HG02642 (cell line): Measurements from ENCODE around the gene CNOT6L.
"Not testable (repeated sequence)": the region's sequence is repeated elsewhere in the genome, so short reads cannot be mapped to it uniquely, and the experiment has no call there.

Source experiments
- ATAC-seq: cut with Tn5 transposase; IDR thresholded peaks from one replicate; pipeline ENCODE4 v1.9.1; 2021; ENCODE audit warnings: mild to moderate bottlenecking; ENCODE audit not compliant: unreplicated experiment, poor library complexity

The CNOT6L gene

GRCh38 chr4:77818602-77819403, at the start of gene CNOT6L:
Gene CNOT6L, minus strand, starts transcription at chr4:77819368. Its CDS starts 60 bp downstream, at chr4:77819308.
- peak; percentile 31 for ATAC-seq

DNA sequence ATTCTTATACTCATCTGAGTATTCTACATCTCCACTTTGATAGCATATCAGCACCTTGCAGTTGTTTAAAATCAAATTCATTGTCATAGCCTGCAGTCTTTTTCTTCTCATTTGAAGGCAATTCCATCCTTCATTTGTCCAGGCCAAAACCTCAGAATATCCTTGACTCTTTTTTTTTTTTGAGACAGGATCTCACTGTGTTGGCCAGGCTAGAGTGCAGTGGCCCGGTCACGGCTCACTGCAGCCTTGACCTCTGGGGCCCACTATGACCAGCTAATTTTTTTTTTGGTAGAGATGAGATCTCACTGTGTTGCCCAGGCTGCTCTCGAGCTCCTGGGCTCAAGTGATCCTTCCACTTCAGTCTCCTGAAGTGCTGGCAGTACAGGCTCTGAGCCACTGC, 46.1 kb upstream of the CNOT6L start:
- no peak for ATAC-seq

- ATAC-seq: not testable (repeated sequence)
Measured at GRCh38 chr4:77863341-77863740, 44.2 kb upstream of the CNOT6L start.

GRCh38 chr4:77862478-77863216, 43.5 kb upstream of the CNOT6L start, which contains the start of gene MRPL1:
Gene MRPL1, plus strand, starts transcription at chr4:77862830. Its CDS starts 19 bp downstream, at chr4:77862849.
- ATAC-seq: peak; percentile 89

DNA sequence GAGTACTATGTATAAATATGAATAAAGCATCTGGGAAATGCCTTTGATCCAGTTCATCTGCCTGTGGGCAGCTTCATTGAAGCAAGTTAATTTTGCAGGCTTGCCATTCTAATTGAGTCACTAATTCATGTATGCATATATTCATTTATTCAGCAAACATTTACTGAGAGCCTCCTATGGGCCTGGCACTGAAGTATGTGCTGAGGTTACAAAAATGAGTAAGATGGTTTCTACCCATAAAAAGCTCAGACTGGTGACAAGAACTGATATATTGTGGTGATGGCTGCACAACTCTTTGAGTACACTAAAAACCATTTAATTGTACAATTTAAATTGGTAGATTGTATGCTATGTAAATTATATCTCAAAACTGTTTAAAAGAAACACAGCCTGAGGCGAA, 42.3 kb upstream of the CNOT6L start:
- ATAC-seq: no peak

- ATAC-seq: no peak
Measured at GRCh38 chr4:77859256-77859655, 40.1 kb upstream of the CNOT6L start.

- no peak for ATAC-seq
Measured at GRCh38 chr4:77856152-77856551, 37.0 kb upstream of the CNOT6L start.

GRCh38 chr4:77854431-77855111, 35.4 kb upstream of the CNOT6L start:
- no peak for ATAC-seq

DNA sequence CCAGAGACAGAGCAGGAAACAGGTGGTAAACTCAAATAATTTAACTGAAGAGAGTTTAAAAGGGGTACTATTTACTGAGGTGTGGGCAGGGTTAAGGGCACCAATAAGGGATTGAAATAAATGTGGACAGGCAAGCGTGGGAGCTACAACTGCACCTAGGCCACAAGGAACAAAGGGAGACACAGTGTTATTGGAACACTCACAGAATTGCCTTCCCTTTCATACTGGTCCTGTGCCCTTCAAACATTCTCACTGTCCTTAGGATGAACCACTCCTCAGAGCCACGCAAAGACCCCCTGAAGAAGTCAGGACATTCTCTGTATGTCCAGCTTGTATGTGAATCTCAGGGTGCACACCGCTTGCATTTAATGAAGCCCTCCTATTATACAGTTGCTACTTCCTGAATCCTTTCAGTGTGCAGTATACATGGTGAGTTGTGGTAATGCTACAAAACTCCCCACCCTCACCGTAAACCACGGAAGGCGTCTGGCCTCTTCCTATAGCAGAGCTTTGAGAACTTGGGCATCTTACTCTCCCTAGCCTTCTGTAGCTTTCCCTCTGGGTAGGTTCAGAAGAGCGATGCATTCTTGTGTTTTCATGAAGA, 33.8 kb upstream of the CNOT6L start:
- ATAC-seq: peak; percentile 95

- ATAC-seq: no peak
Measured at GRCh38 chr4:77849278-77849965, 30.3 kb upstream of the CNOT6L start.

DNA sequence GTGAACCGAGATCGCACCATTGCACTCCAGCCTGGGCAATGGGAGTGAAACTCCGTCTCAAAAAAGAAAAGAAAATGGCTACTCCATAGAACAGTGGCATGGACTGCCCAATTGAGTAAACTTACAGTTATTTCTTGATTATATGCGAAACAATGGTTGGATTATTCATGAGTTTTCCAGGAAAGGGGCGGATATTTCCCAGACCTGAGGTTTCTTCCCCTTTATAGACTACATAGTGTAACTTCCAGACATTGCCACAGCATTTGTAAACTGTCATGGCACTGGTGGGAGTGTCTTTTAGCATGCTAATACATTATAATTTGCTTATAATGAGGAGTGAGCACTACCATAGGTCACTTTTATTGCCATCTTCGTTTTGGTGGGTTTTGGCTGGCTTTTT, 29.3 kb upstream of the CNOT6L start:
- ATAC-seq: no peak

- ATAC-seq: no peak
Measured at GRCh38 chr4:77845929-77846328, 26.8 kb upstream of the CNOT6L start.

DNA sequence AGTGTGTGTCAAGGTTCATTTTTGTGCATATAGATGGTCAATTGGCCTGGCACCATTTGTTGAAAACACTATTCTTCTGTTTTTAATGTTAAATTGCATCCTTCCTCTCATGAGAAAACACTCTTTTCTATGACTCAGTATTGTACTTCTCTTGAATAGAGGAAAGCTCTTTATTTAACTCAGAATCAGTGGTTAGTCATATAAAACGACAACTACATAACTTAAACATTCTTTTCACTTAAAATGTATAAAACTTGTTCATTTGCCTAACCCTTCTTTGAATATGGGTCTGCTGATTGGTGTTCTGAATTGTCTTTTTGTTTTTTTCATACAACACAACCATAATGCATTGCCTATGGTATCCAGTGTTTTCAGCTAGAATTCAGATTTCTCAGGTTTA, 26.2 kb upstream of the CNOT6L start:
- ATAC-seq: no peak

DNA sequence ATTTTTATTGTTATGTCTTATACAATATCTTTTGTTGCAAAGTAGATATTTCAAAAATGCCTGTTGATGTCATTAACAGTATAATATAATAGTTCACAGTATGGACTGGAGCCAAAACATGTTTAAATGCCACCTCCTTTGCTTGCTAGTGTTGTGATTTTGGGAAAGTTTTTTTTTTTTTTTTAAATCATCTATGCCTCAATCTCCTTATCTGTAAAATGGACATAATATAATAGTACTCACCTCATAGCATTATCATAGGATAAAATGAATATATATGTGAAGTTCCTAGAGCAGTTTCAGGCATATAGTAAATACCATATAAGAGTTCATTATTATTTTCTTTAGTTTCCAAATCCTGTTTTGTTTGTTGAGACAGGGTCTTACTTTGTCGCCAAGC, 25.2 kb upstream of the CNOT6L start:
- no peak for ATAC-seq

DNA sequence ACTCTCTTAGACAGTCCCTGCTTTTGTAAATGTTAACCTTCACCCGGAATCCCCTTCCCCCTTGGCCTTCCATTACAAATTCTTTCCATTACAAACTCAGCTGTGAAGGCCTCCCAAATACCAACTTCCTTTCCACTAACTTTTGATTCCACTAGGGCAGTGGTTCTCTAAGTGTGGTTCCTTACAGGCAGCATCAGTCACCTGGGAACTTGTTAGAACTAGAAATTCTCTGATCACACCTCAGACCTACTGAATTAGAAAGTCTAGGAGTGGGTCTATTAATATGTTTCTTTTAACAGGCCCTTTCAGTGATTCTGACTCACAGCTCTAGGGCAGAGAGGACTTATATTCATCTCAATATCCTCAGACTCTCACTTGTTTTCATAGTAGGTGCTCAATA, 24.5 kb upstream of the CNOT6L start:
- ATAC-seq: no peak

DNA sequence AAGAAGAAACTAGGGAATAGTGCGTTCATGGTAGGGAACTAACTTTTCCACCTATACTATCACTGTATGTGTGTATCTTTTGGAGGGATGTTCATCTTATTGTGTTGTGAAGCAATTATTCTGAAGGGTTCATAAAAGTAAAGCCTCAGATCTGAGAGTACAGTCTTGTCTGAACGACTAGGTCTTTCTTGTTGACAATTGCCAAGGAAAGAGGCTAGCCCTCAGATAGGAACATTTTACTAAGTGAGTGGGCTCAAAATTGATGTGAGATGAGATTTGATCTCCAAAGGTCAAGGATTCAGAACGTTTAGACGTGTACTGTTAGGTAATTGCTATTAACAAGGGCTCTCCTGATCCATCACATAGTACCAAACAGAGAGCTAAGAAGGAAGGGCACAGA, 15.2 kb upstream of the CNOT6L start:
- ATAC-seq: no peak

GRCh38 chr4:77833126-77833724, 14.1 kb upstream of the CNOT6L start:
- ATAC-seq: no peak

GRCh38 chr4:77827343-77827742, 8.2 kb upstream of the CNOT6L start:
- ATAC-seq: peak; percentile 76

DNA sequence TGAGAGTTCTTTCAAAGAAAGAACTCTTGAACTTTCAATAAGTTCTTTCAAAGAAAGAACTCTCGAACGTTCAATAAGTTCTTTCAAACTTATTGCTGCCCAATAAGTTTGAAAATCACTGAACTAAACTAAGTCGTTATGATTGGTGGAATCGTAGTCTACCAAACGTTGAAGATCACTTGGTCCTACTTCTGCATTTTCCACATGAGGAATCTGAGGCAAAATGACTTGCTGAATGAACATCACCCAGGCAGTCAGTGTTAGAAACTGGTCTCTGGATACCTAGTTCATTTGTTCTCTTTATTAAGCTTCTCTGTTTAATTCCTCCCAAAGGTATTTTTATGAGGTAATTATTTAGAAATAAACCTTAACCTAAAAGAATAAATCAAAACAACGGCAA, 7.1 kb upstream of the CNOT6L start:
- ATAC-seq: no peak

DNA sequence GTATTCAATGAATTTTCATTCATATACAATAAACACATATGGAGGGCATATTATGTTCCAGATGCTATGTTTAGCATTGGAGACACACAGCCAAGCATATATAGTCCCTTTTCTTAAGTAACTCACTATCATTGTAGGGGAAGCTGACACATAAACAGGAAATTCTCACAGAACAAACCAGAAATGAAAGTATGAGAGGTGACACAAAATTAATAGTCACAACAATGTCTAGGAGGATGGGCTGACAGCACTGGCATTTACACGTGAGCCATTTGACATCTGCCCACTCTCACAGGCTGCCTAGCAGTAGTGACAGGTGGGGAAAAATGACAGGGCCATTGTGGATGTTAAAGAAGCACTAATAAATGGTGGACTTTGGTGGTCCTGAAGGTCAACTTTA, 2.6 kb upstream of the CNOT6L start:
- ATAC-seq: no peak
